Measurements from ENCODE around the gene FARS2. TPM values are rescaled to one million over a fixed set of nuclear protein-coding genes. Genes with fewer than 3 reads are reported as not detected.
A peak's percentile ranks its signal among the peaks of the same experiment; 100 is the strongest.

Gene FARS2
- total and polyA plus RNA-seq, 4 donors: 9.2 to 31.4 (median 19.4) TPM

- H3K4me3 ChIP-seq: no peak overlapping the region
- no peaks in the 10 kb centered on the region for H3K9me3 ChIP-seq (ENCODE audit: control insufficient read depth in 4 of 4, insufficient read depth in 3 of 4, low read length in 3 of 4)
- peak overlapping the region in 1 of 2 donors; percentile 76 for H3K27ac ChIP-seq (ENCODE audit: low read depth in 1 of 2, low read length in 1 of 2)
- H3K9ac ChIP-seq (ENCODE audit: insufficient read depth in 1 of 2, low read length in 2 of 2): no peak overlapping the region
- DNase-seq: no peak
- peaks cover 0 to 26% (median 0%) of the 10 kb centered on the region in 5 donors for H3K4me1 ChIP-seq (ENCODE audit: control insufficient read depth in 5 of 5, insufficient read depth in 5 of 5, low read length in 5 of 5)
- TF ChIP-seq CTCF (IDR thresholded peaks at IDR 0.05; ENCODE audit: control extremely low read depth, extremely low read depth): no peak
- no peaks in the 10 kb centered on the region for H3K27me3 ChIP-seq (ENCODE audit: control insufficient read depth in 3 of 3, insufficient read depth in 3 of 3, low read length in 2 of 3)
- peaks cover 0 to 1% (median 0%) of the 10 kb centered on the region in 4 donors for H3K36me3 ChIP-seq (ENCODE audit: control insufficient read depth in 4 of 4, insufficient read depth in 4 of 4, low read length in 4 of 4)
- 87 to 92% methylated on average over 6 of the region's 6 CpGs for WGBS, 2 donors
- no peak for ATAC-seq (ENCODE audit: insufficient read depth, low FRiP score)
Observed at GRCh38 chr6:5499644-5500306, 238.5 kb downstream of the FARS2 start.

- Histone ChIP-seq H3K27ac (ENCODE audit: low read depth in 1 of 2, low read length in 1 of 2) (peak overlapping the region in 1 of 2 donors; percentile 79), H3K9me3 (ENCODE audit: control insufficient read depth in 4 of 4, insufficient read depth in 3 of 4, low read length in 3 of 4) (no peaks in the 10 kb centered on the region), H3K9ac (ENCODE audit: insufficient read depth in 1 of 2, low read length in 2 of 2) (no peak overlapping the region), H3K36me3 (ENCODE audit: control insufficient read depth in 4 of 4, insufficient read depth in 4 of 4, low read length in 4 of 4) (no peaks in the 10 kb centered on the region), H3K4me3 (no peak overlapping the region), H3K4me1 (ENCODE audit: control insufficient read depth in 5 of 5, insufficient read depth in 5 of 5, low read length in 5 of 5) (peaks cover 0 to 20% (median 0%) of the 10 kb centered on the region in 5 donors), H3K27me3 (ENCODE audit: control insufficient read depth in 3 of 3, insufficient read depth in 3 of 3, low read length in 2 of 3) (no peaks in the 10 kb centered on the region)
- ATAC-seq (ENCODE audit: insufficient read depth, low FRiP score) (no peak), DNase-seq (peak; percentile 22 to 42 (median 30))
- 90 to 93% methylated on average over 3 of the region's 3 CpGs for WGBS, 2 donors
- TF ChIP-seq CTCF (IDR thresholded peaks at IDR 0.05; ENCODE audit: control extremely low read depth, extremely low read depth): no peak
Observed at GRCh38 chr6:5501837-5502236, 240.5 kb downstream of the FARS2 start.

- ATAC-seq (ENCODE audit: insufficient read depth, low FRiP score): no peak
Observed at GRCh38 chr6:5504078-5504477, 242.8 kb downstream of the FARS2 start.

More at GRCh38 chr6:5504078-5504477, 242.8 kb downstream of the FARS2 start:
- no peaks in the 10 kb centered on the region for H3K36me3 ChIP-seq (ENCODE audit: control insufficient read depth in 4 of 4, insufficient read depth in 4 of 4, low read length in 4 of 4)
- no peak overlapping the region for H3K4me3 ChIP-seq
- H3K9ac ChIP-seq (ENCODE audit: insufficient read depth in 1 of 2, low read length in 2 of 2): no peak overlapping the region
- H3K4me1 ChIP-seq (ENCODE audit: control insufficient read depth in 5 of 5, insufficient read depth in 5 of 5, low read length in 5 of 5): peaks cover 0 to 20% (median 0%) of the 10 kb centered on the region in 5 donors
- TF ChIP-seq CTCF (IDR thresholded peaks at IDR 0.05; ENCODE audit: control extremely low read depth, extremely low read depth): no peak
- no peaks in the 10 kb centered on the region for H3K27me3 ChIP-seq (ENCODE audit: control insufficient read depth in 3 of 3, insufficient read depth in 3 of 3, low read length in 2 of 3)
- H3K9me3 ChIP-seq (ENCODE audit: control insufficient read depth in 4 of 4, insufficient read depth in 3 of 4, low read length in 3 of 4): no peaks in the 10 kb centered on the region
- DNase-seq: no peak
- H3K27ac ChIP-seq (ENCODE audit: low read depth in 1 of 2, low read length in 1 of 2): no peak overlapping the region
- 98% methylated on average over 1 of the region's 1 CpG for WGBS, 2 donors
